GM23338 (cell line): Measurements from ENCODE around the gene RABGAP1L. TPM values are rescaled to one million over a fixed set of nuclear protein-coding genes. Genes with fewer than 3 reads are reported as not detected.

ENCODE experiments used
- ATAC-seq: fragments of 200-7000 bp; cut with Tn5 transposase; 3 replicates; pipeline ENCODE4 v1.9.1; 2020
- DNase-seq: peaks from one replicate; pipeline ENCODE4 v3.0.0-alpha.2; 2015; ENCODE audit warnings: low spot score
- H2AFZ ChIP-seq: fragments of 200-600 bp; sonication (generic); 2 replicates; pipeline ENCODE4 v1.8.0; 2016; ENCODE audit warnings: antibody characterized with exemption, mild to moderate bottlenecking, moderate library complexity
- H3F3A ChIP-seq: fragments of 200-600 bp; sonication (generic); replicated peaks from 2 replicates; pipeline ENCODE4 v1.8.0; 2017; ENCODE audit warnings: antibody characterized with exemption, mixed run types, low read depth
- H3K27ac ChIP-seq: fragments of 200-600 bp; sonication (generic); 2 replicates; pipeline ENCODE4 v1.6.1; 2016; ENCODE audit warnings: low read depth
- H3K27me3 ChIP-seq: fragments of 200-600 bp; sonication (generic); 2 replicates; pipeline ENCODE4 v1.8.0; 2016; ENCODE audit warnings: mild to moderate bottlenecking, mixed run types, moderate library complexity; ENCODE audit not compliant: insufficient read depth
- H3K36me3 ChIP-seq: fragments of 200-600 bp; sonication (generic); 2 replicates; pipeline ENCODE4 v1.8.0; 2016; ENCODE audit warnings: mild to moderate bottlenecking; ENCODE audit not compliant: insufficient read depth
- H3K4me1 ChIP-seq: fragments of 200-600 bp; sonication (generic); 2 replicates; pipeline ENCODE4 v1.8.0; 2016; ENCODE audit warnings: mild to moderate bottlenecking, moderate library complexity; ENCODE audit not compliant: insufficient read depth
- H3K4me2 ChIP-seq: fragments of 200-600 bp; sonication (generic); 2 replicates; pipeline ENCODE4 v1.7.1; 2017; ENCODE audit warnings: mixed run types
- H3K4me3 ChIP-seq: fragments of 200-600 bp; sonication (generic); 2 replicates; pipeline ENCODE4 v1.6.1; 2016; ENCODE audit warnings: mixed run types
- H3K79me2 ChIP-seq: fragments of 200-600 bp; sonication (generic); replicated peaks from 2 replicates; pipeline ENCODE4 v1.8.0; 2017; ENCODE audit warnings: mild to moderate bottlenecking; ENCODE audit not compliant: insufficient read depth
- H3K9me2 ChIP-seq: fragments of 200-600 bp; sonication (generic); 2 replicates; pipeline ENCODE4 v1.8.0; 2017; ENCODE audit not compliant: insufficient read depth
- H4K20me1 ChIP-seq: fragments of 200-600 bp; sonication (generic); replicated peaks from 2 replicates; pipeline ENCODE4 v1.8.0; 2017; ENCODE audit warnings: mild to moderate bottlenecking; ENCODE audit not compliant: insufficient read depth
- H3K27ac Mint-ChIP-seq: 2 replicates; pipeline ENCODE4 v1.8.0; 2020; ENCODE audit warnings: inconsistent platforms, mild to moderate bottlenecking, moderate library complexity, mixed read lengths
- H3K27me3 Mint-ChIP-seq: 3 replicates; pipeline ENCODE4 v1.8.0; 2022; ENCODE audit warnings: low read depth, mild to moderate bottlenecking, moderate library complexity, mixed read lengths, inconsistent platforms; ENCODE audit not compliant: insufficient read depth, poor library complexity
- H3K36me3 Mint-ChIP-seq: 3 replicates; pipeline ENCODE4 v1.8.0; 2021; ENCODE audit warnings: low read depth, mild to moderate bottlenecking, inconsistent platforms, moderate library complexity, mixed read lengths
- H3K4me1 Mint-ChIP-seq: 3 replicates; pipeline ENCODE4 v1.8.0; 2020; ENCODE audit warnings: mild to moderate bottlenecking, inconsistent platforms, mixed read lengths
- H3K4me3 Mint-ChIP-seq: 3 replicates; pipeline ENCODE4 v1.8.0; 2021; ENCODE audit warnings: moderate library complexity, mild to moderate bottlenecking, inconsistent platforms, mixed read lengths
- H3K9me3 Mint-ChIP-seq: 3 replicates; pipeline ENCODE4 v1.8.0; 2020; ENCODE audit warnings: moderate library complexity, mild to moderate bottlenecking, inconsistent platforms, mixed read lengths
- CREB1 ChIP-seq: fragments of 250-450 bp; sonication (Bioruptor Pico); IDR thresholded peaks from 2 replicates; pipeline ENCODE4 v1.5.0; 2020; ENCODE audit warnings: low read depth, mild to moderate bottlenecking, moderate library complexity
- ZNF462 ChIP-seq: fragments of 250-450 bp; sonication (Bioruptor Pico); IDR thresholded peaks from 2 replicates; pipeline ENCODE4 v1.5.0; 2020; ENCODE audit warnings: mild to moderate bottlenecking, moderate library complexity
- polyA plus RNA-seq: library from polyadenylated mRNA; unstranded; fragments of >200 nt; fragmentation: Nextera tagmentation; extraction: Ambion mirVana; gene quantifications from 2 replicates; pipeline ENCODE4 v1.2.1, GENCODE V29; 2016
- total RNA-seq: library from RNA; depleted of rRNA; stranded (reverse); fragments of >200 nt; shearing (Covaris generic); gene quantifications from 2 replicates; pipeline ENCODE4 v1.2.3, GENCODE V29; 2014

The RABGAP1L gene
- total and polyA plus RNA-seq, 2 experiments from 2014 or later: 83.2 to 136 TPM

- no peak for TF ChIP-seq ZNF462 (CRISPR knock-in tag)
Observed at GRCh38 chr1:175015243-175015642, 855.9 kb downstream of the RABGAP1L start (continued).

GRCh38 chr1:175019524-175019923, 860.2 kb downstream of the RABGAP1L start:
- H3K36me3 ChIP-seq: peaks cover 11% of the 10 kb centered on the region
- Mint-ChIP-seq H3K36me3 (peaks cover 12% of the 10 kb centered on the region; the same call in 2 of the 3 replicates), H3K4me3 (no peak overlapping the region), H3K4me1 (no peaks in the 10 kb centered on the region; the same call in 2 of the 3 replicates), H3K27me3 (peaks cover 6% of the 10 kb centered on the region), H3K9me3 (no peaks in the 10 kb centered on the region), H3K27ac (no peak overlapping the region)
- H3K9me2 ChIP-seq: peaks cover 5% of the 10 kb centered on the region; the same call in 1 of the 2 replicates
- H3K4me1 ChIP-seq: no peaks in the 10 kb centered on the region
- no peak overlapping the region for H3K4me3 ChIP-seq
- peaks cover 38% of the 10 kb centered on the region for H3K79me2 ChIP-seq
- no peaks in the 10 kb centered on the region for H3K27me3 ChIP-seq
- TF ChIP-seq CREB1 (CRISPR knock-in tag): no peak
- H4K20me1 ChIP-seq: peaks cover 5% of the 10 kb centered on the region; the same call in 1 of the 2 replicates
- ATAC-seq: no peak
- DNase-seq: no peak
- H3K27ac ChIP-seq: no peak overlapping the region
- H3K4me2 ChIP-seq: no peak overlapping the region
- no peak overlapping the region for H2AFZ ChIP-seq
- 0 out of 2 replicates have a peak, but pooled peaks cover 1% of the 10 kb centered on the region for H3F3A ChIP-seq
